Myocyte (in vitro differentiated cells): Measurements from ENCODE around the gene LIPG. TPM values are rescaled to one million over a fixed set of nuclear protein-coding genes. Genes with fewer than 3 reads are reported as not detected.
A peak's percentile ranks its signal among the peaks of the same experiment; 100 is the strongest.

Experiments used
- DNase-seq: peaks from one replicate; pipeline ENCODE4 v3.0.0-alpha.2; 2012; ENCODE audit warnings: low read depth
- total RNA-seq: library from RNA; depleted of rRNA; stranded (reverse); fragments of >200 nt; gene quantifications from 2 replicates; pipeline ENCODE4 v1.2.3, GENCODE V29; 2014

The LIPG gene
- total RNA-seq, 1 donor from 2014 or later: 3.0 TPM

DNA sequence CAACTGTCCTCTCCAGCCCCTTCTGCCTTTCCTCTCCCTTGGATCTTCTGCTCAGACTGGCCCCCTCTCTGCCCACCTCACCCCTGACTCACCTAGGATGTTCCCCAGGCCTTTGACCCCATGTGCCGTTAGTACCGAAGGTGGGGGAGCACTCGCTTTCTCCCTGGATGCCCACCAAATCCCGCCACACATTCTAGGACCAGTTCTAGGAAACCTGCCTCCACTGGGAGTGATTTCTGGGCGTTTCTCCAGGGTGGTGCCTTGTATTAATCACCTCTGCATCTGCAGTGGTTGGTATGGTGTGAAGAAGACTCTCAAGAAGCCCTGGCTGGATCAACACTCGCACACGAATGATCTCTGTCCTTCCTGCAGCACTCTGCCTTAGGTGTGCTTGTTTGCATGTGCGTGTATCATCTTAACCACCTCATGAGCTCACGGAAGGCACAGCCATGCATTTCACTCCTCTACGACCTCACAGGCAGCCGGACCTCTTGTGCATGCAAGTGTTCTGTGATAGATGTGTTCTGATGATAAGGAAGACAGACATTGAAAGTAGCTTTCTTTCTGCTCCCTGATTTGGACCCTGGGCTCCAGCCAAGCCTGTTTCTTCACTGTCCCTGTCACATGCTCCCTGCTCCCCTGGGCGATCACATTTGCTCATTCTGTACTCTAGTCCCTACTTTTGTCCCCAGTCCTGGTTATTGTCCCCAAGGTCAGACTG, 69.4 kb downstream of the LIPG start:
- no peak for DNase-seq

DNA sequence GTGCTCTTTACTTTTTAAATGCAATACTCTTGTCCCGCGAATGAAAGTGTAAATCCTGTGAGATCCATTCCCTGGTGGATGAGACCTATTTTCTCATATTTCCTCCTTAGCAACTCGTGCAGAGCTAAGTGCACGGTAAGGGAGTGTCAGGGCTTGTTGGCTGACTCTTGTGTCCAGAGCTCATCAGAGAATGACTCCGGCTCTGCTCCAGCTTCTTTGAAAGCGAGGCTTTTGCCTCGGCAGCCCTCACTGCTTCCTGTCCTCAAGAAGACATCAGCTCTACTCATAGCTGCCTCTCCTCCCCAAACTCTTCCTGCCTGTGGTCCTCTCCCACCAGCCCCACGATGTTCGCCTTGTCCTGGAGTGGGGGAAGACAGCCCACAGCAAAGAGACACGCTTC, 70.7 kb downstream of the LIPG start:
- no peak for DNase-seq

DNA sequence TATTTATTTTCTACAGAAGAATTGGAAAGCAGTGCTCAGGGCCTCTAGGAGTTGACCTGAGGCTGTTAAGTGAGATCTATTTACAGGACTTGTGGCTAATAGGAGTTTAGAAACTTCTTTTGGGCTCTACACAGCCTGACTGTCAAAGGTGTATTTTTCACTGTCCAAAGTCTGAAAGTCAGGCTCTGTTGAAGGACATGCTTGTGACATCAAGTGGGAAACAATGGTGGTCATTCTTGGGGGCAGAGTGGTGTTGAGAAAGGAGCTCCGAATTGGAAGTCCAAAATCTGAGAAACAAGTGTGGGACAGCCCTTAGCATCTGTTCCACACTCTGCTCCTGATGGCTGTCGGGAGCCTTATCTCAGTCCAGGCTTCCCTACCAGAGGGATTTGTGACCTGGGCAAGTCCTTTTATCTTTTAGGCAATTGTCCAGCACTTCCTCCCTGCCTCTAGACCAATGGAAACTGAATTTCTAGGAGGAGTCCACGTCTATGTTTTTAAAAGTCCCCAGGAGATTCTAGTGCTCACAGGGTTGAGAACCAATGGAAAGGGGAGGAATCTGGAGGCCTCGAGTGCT, 76.4 kb downstream of the LIPG start:
- no peak for DNase-seq

DNA sequence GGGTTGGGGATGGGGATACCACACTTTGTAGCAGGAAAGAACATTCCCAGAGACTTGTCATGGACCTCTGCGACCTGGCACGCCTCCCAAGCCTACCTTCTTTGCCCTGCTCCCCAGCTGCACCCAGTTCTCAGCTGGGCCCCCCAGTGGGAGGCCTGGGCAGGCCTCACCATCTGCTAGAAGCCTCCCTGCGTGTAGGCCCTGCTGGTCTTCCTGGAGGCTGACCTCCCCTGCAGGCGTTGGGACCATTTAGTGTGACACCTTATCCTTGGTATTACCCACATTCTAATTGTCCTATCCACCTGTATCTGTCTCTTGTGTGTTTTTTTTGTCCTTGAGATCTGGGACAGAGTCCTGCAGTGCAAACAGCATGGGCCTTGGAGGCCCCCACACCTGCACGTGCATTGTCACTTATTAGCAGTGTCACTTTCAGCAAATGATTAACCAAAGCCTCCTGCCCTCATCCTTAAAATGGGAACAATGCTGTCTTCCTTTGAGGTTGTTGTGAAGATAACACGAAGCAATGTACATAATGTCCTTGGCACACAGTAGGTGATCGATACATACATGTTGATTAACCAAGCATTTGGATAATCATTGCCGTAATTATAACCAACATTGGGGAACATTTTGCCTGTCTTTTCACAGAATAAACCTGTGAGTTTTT, 77.2 kb downstream of the LIPG start:
- DNase-seq: no peak

DNA sequence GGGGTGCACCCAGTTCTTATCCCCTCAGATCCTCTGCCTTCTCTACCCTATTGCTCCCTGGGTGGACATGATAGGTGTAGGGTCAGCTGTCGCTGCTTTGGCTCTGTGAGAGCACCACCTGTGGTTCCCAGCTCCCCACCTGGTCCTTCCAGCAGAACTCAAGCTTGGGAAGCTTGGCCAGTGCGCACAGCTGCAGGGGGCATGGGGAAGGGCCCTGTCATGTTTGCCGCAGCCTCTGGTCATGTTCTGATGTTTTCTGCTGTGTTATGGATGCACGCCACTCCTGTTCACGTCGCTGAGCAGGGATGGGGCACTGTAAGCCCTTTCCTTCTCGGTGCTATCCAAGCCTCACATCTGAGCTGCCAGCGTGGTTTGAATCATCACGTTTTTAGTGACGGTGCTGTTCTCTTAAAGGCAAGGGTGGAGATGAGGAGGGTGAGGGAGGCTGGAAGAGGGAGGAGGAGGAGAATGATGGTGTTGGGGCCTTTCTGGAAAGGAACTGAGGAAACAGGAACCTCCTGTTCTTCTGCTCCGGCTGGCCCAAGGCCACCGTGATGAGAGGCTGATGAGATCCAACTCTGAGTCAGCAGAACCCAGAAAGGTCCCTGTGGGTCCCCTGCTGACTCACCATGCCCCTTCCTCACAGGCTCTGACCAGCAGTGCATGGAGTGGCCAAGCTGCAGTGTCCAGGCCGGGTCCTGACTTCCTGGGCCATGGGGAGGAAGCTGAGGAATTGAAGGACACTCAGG, 78.0 kb downstream of the LIPG start:
- DNase-seq: no peak

DNA sequence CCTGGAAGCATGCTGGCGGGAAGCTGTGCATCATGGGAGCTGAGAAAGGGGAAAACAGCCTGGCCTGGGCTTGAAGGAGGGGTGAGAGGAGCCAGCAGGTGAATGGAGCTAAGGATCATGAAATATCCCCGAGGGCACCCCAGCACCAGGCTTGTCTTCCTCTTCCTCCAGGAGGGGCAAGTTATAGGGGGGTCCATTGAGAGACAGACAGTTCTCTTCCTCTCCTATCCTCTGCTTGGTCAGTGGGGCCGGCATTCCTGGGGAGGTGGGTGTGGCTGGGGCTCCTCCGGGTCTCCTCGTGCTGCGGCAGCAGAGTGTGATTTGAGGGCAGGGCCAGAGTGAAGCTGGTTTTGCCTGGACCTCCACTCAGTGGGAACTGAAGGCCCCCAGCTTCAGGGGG, 78.9 kb downstream of the LIPG start:
- DNase-seq: no peak

DNA sequence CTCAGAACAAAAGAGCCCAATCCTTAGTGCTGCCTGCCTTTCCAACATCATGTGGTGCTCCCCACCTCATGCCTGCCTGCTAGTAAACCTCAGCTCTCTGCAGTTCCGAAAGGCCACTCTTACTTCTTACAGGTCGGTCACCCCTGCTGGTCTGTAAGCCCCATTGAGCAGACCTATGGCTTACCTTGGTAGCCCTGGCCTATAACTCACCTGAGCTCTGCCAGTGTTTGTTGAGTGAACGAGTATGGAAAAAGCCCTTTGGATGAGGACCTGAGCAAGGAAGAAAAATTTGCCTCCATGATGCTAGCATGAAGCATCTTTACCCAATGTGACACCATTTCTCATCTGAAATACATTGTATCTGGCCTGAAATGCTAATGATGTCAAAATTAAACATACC, 83.3 kb downstream of the LIPG start:
- no peak for DNase-seq

DNA sequence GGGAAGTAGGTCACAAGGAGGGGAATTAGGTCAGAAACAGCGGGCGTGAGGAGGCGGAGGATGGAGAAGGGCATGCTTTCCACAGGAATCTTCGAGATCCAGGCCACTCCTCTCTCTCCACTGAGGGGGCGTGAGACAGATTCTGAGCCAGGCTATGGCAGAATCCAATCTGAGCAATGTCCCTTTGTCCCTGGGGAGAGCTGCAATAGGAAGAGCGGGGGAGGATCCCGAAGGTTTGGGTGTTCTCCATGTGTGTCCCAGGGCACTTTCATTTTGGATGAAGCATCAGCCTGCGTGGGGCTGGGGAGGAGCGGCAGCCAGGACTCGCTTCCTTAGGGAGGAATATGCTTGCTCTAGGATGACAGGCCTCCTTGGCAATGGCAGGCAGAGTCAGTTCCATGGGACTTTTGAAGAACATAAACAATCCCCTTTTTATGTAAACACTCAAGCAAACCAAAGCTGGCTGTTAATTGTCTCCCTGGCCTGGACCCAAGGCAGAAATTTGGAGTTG, 84.0 kb downstream of the LIPG start:
- peak; percentile 68 for DNase-seq

DNA sequence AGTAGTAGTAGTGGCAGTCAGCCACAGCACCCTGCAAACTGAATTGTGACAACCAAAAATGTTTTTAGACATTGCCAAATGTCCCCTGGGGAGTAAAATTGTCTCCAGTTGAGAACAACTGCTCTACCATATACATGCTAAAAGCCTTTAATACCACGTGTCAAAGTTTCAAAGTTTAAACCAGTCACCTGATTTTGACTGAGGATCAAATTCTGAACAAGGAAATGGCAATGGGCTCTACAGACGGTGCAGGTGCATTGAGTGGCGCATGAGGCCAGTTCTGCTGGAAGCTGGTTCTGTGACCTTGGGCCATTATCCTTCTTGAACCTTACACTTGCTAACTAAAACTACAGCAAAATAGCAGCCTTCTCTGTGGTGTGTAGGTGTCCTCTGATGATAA, 85.0 kb downstream of the LIPG start:
- peak; percentile 14 for DNase-seq

DNA sequence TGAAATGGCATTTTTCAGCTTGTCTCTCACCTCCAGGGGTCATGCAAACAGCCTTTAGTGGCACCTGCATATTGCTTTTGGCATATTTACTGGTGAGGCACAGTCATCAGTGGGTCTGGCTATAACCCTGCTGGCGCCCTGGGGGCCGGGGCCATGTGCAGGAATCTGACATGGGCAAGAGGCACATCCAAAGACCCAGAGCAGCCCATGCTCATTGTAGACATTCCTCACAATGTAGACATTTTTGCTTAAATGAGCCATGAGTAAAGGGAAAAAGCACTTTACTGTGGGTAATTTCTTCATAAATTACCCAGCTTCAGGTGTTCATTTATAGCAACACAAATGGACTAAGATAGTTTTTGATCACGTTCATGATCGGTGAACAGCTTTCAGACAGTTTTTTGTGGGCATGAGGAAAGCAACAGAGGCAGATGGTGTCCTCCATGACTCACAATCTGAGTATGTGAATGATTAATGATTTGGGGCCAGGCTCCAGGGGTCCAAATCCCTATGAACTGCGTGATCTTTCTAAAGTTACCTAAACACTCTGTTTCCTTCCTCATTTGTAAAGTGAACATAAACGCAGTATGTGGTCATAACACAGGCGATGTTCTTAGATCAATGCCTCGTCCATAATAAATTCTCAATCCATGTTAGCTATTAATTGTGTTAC, 85.8 kb downstream of the LIPG start:
- DNase-seq: peak; percentile 79

DNA sequence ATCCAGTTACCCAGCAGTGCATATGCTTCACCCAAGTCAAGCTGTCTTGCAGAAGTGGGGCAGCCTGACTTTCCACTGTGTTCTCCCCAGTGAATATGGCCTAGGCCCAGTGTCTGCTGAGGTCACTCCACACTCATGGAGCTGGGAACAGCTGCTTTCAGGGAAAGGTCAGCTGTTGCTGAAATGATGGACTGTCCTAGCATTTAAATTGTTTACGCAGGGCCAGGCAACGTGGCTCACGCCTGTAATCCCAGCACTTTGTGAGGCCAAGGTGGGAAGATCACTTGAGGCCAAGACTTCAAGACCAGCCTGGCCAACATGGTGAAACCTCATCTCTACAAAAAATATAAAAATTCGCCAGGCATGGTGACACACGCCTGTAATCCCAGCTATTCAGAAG, 86.5 kb downstream of the LIPG start:
- DNase-seq: peak; percentile 94

Other genes starting within 250 kb of the LIPG start
- gene DYM, start 101.4 kb upstream of the LIPG start, total RNA-seq: 30.2 and 36.5 TPM in 2 replicates
- gene C18orf32, start 74.8 kb upstream of the LIPG start, total RNA-seq: 45.0 and 59.5 TPM in 2 replicates
- gene RPL17, start 69.6 kb upstream of the LIPG start, total RNA-seq: 1,487 and 1,550 TPM in 2 replicates